Measurements from ENCODE around the gene PLCG2.

Gene PLCG2

DNA sequence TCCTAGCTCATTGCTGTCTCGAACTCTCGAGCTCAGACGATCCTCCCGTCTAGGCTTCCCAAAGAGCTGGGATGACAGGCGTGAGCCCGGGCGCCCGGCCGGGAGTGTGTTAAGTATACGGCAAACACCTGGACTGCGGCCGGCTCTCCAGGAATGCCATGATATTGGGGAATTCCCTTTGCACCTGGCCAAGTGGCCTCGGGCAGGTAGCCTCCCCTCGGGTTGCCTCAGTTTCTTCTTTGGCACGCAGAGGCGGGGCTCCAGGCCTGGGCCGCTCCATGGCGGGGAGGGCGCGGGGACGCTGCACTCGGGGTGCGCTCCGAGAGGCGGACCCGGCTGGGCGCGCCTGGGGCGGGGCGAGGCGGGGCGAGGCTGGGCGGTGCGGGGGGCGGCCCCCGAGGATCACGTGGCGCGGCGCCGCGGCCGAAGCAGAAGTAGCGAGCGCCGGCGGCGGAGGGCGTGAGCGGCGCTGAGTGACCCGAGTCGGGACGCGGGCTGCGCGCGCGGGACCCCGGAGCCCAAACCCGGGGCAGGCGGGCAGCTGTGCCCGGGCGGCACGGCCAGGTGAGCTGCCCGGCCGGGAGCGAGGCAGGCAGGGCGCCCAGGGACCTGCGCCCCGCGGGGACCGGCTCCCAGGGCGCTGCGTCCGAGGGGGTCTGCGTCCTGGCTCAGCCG, at the start of gene PLCG2:
TSS of gene PLCG2 (plus strand) at position 431 of the 675 bp plus-strand sequence. CDS start 6,699 bp downstream, outside the sequence.
- peak within 1 kb of the TSS; percentile 91 for H3K4me3 ChIP-seq (ENCODE audit: low read depth, low read length)
- peak; percentile 85 for DNase-seq (ENCODE audit: low read depth)
- TF ChIP-seq, protein P1, sequence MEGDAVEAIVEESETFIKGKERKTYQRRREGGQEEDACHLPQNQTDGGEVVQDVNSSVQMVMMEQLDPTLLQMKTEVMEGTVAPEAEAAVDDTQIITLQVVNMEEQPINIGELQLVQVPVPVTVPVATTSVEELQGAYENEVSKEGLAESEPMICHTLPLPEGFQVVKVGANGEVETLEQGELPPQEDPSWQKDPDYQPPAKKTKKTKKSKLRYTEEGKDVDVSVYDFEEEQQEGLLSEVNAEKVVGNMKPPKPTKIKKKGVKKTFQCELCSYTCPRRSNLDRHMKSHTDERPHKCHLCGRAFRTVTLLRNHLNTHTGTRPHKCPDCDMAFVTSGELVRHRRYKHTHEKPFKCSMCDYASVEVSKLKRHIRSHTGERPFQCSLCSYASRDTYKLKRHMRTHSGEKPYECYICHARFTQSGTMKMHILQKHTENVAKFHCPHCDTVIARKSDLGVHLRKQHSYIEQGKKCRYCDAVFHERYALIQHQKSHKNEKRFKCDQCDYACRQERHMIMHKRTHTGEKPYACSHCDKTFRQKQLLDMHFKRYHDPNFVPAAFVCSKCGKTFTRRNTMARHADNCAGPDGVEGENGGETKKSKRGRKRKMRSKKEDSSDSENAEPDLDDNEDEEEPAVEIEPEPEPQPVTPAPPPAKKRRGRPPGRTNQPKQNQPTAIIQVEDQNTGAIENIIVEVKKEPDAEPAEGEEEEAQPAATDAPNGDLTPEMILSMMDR (IDR thresholded peaks at IDR 0.05; ENCODE audit: insufficient read depth, low read depth, low read length, missing control alignments), result no peak

DNA sequence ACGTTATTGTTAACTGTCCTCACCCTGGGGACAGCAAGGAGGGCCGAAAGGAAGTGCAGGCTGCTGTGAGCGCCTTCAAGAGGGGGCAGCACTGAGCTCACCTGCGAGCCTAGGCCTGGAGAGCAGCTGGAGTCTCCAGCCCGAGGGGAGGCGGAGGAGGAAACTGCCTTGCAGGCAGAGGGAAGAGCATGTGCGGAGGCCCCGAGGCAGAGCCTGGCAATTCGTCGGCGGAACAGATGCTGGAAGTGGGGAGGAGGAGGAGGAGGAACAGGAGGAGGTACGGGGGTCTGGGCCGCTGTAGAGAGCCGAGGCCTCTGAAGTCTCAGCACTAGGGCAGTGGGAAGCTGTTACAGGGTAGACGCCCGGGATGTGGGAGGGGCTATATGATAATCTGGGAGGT, 49.6 kb upstream of the PLCG2 start:
- TF ChIP-seq, protein P1 (IDR thresholded peaks at IDR 0.05; ENCODE audit: insufficient read depth, low read depth, low read length, missing control alignments), result no peak
- no peak for DNase-seq (ENCODE audit: low read depth)

DNA sequence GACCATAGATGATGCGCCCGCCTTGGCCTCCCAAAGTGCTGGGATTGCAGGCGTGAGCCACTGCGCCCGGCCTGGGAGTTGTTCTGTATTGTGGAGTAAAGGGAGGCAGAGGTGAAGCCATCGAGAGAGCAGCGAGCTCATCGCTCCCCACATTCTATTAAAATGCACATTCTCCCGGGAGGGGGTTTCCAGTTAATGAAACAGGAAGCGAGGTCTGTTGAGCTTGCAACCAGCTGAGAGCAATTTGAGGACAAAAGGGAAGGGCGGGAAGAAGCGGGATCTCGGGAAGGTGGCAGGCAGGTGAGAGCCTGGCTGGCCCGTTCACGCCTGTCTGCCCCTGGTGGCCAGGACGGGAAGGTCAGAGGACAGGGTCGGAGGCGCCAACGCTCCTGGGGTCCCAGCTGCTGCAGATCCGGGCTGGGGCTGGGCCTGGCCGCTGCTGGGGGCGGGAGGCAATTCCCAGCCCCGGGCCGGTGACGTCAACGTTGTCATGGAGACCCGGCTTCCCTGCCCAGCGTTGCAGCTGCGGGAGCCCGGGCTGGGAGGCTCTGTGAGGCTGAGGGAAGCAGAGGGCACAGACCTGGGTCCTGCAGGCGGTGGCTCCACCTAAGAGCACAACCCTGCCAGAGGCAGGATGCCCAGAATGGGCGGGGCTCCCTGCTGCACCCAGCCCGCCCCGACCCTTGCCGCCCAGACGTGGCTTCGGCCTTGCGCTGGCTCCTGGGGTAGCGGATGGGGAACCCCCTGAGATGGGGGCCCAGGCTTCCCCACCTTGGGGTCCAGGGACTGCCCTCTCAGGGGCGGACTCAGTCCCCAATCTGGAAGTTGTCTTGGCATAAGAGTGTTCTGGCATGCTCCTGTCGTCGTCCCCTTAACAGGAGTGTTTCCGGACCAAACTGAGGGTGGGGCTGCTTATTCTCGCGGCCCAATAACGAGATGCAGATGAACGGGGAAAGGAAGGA, 48.7 kb upstream of the PLCG2 start:
- DNase-seq (ENCODE audit: low read depth), result peak; percentile 82
- TF ChIP-seq, protein P1 (IDR thresholded peaks at IDR 0.05; ENCODE audit: insufficient read depth, low read depth, low read length, missing control alignments), result peak; percentile 81
- peak overlapping the region; percentile 41 for H3K4me3 ChIP-seq (ENCODE audit: low read depth, low read length)

More for the DNA sequence above, 49.6 kb upstream of the PLCG2 start:
- no peak overlapping the region for H3K4me3 ChIP-seq (ENCODE audit: low read depth, low read length)

DNA sequence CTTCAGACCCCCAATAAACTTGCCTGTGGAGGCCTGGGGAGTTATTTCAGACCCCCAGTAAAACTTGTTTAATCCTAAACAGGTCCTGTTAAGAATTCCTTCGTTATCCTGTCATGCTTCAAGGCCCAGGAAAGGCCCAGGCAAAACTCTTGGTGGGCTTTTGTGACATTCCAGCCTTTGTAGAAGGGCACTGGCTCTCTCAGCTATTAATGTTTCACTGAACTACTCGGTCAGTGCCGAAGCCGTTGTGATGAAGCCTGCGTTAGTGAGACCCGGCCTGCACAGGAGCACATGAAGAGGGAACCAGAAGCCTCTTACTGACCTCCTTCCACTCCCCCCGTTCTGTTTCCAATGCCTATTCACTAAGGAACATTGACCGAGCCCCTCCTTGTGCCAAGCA, 47.4 kb upstream of the PLCG2 start:
- TF ChIP-seq, protein P1 (IDR thresholded peaks at IDR 0.05; ENCODE audit: insufficient read depth, low read depth, low read length, missing control alignments), result no peak
- H3K4me3 ChIP-seq (ENCODE audit: low read depth, low read length), result no peak overlapping the region
- DNase-seq (ENCODE audit: low read depth), result no peak

DNA sequence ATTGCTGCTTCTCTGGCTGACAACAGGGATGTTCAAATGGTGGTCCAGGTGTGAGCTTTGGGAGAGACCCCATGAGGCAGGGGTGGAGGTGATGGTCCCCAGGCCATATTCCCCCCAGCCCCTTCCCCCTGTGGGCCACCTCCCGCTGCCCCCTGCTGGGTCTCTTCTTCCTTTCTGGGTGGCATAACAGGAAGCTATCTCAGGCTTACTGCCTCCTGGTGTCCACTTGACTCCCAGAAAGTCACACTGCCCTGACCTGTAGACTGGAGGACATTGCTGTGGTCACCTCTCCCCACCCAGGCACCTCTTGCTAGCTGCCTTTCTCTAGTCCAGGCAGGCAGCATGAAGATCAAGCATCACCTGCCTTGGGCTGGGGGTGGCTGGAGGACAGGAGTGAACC, 46.4 kb upstream of the PLCG2 start:
- DNase-seq (ENCODE audit: low read depth), result no peak
- no peak overlapping the region for H3K4me3 ChIP-seq (ENCODE audit: low read depth, low read length)
- TF ChIP-seq, protein P1 (IDR thresholded peaks at IDR 0.05; ENCODE audit: insufficient read depth, low read depth, low read length, missing control alignments), result no peak

DNA sequence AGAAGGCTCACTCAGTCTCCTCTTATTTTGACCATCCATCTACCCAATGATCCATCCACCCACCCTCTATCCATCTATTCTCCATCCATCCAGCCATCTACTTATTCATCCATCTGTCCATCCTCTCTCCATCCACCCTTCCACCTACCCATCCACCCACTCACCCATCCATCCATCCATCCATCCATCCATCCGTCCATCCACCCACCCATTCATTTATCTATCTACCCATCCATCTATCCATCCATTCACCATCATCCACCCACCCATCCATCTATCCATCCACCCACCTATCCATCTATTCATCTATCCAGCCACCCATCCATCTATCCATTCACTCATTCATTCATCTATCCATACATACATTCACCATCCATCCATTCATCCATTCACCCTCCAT, 45.8 kb upstream of the PLCG2 start:
- no peak overlapping the region for H3K4me3 ChIP-seq (ENCODE audit: low read depth, low read length)
- TF ChIP-seq, protein P1 (IDR thresholded peaks at IDR 0.05; ENCODE audit: insufficient read depth, low read depth, low read length, missing control alignments), result no peak
- no peak for DNase-seq (ENCODE audit: low read depth)
